ENCODE results near the gene CD248.

CD248 gene

GRCh38 chr11:66293352-66293751 lies 23.5 kb downstream of the CD248 start:
- H3K4me3 ChIP-seq (ENCODE audit: low read depth, low read length) = no peak overlapping the region

GRCh38 chr11:66292543-66293332 lies 24.1 kb downstream of the CD248 start:
- no peak for DNase-seq (ENCODE audit: low read depth)
- H3K4me3 ChIP-seq (ENCODE audit: low read depth, low read length) = no peak overlapping the region

More at GRCh38 chr11:66293352-66293751, 23.5 kb downstream of the CD248 start:
- no peak for DNase-seq (ENCODE audit: low read depth)

- H3K4me3 ChIP-seq (ENCODE audit: low read depth, low read length) = peak within 1 kb of the TSS; percentile 39
- no peak for DNase-seq (ENCODE audit: low read depth)
These were observed 24.9 kb downstream of the CD248 start, which contains the start of gene TMEM151A for GRCh38 chr11:66291706-66292542. Gene TMEM151A, plus strand, starts transcription at chr11:66291894. Its CDS starts 120 bp downstream, at chr11:66292014.

- no peak for DNase-seq (ENCODE audit: low read depth)
- peak overlapping the region; percentile 20 for H3K4me3 ChIP-seq (ENCODE audit: low read depth, low read length)
These were observed 25.5 kb downstream of the CD248 start for GRCh38 chr11:66291303-66291705.

- H3K4me3 ChIP-seq (ENCODE audit: low read depth, low read length) = no peak overlapping the region
- DNase-seq (ENCODE audit: low read depth) = no peak
These were observed 26.6 kb downstream of the CD248 start for GRCh38 chr11:66290330-66290621.

GRCh38 chr11:66289548-66290329 lies 27.1 kb downstream of the CD248 start:
- peak overlapping the region; percentile 85 for H3K4me3 ChIP-seq (ENCODE audit: low read depth, low read length)
- DNase-seq (ENCODE audit: low read depth) = no peak

DNA sequence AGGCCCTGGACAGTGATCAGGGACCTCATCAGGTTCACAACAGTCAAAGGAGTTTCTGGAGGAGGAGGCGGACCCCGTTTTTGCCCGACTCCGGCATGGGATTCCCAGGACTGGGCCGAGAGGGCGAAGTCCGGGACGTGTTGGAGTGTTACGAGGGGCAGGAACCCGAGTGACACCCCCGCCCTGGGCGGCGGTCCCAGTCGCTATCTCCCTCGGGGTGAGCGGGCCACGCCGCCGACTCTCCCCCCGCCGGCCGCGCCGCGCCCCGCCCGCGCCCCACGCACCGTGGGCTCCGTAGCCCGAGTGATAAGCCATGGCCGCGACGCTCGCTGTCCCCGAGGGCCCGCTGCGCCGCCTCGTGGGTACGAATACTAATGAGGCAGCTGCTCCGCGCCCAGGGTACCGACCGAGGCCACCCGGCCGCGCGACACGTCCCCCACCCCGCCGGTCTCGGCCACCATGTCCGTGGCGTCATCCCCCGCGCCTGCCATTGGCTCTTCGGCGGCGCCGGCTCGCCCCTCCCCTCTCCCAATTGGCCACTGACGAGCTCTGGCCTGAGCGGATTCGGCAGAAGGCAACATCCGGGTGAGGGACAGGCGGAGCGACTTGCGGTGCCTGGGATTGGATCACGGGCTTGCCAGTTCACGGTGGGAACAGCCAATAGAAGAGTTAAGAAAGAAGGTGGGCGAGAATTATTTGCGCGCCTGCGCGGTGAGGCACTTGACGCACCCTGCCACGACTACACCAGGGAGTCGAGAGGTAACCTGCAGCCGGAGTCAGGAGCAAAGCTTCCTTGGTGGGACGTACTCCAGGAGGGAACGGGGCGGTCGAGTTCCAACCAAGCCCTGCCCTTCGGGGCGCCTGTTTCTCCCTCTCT lies 27.9 kb downstream of the CD248 start, which contains the start of gene YIF1A:
Gene YIF1A (minus strand): TSS at position 473 of the 877 bp plus-strand sequence. CDS start 158 bp downstream, at position 315.
- H3K4me3 ChIP-seq (ENCODE audit: low read depth, low read length) = peak within 1 kb of the TSS; percentile 85
- DNase-seq (ENCODE audit: low read depth) = peak; percentile 99

- peak overlapping the region; percentile 85 for H3K4me3 ChIP-seq (ENCODE audit: low read depth, low read length)
These were observed 28.8 kb downstream of the CD248 start for GRCh38 chr11:66287889-66288670.

DNA sequence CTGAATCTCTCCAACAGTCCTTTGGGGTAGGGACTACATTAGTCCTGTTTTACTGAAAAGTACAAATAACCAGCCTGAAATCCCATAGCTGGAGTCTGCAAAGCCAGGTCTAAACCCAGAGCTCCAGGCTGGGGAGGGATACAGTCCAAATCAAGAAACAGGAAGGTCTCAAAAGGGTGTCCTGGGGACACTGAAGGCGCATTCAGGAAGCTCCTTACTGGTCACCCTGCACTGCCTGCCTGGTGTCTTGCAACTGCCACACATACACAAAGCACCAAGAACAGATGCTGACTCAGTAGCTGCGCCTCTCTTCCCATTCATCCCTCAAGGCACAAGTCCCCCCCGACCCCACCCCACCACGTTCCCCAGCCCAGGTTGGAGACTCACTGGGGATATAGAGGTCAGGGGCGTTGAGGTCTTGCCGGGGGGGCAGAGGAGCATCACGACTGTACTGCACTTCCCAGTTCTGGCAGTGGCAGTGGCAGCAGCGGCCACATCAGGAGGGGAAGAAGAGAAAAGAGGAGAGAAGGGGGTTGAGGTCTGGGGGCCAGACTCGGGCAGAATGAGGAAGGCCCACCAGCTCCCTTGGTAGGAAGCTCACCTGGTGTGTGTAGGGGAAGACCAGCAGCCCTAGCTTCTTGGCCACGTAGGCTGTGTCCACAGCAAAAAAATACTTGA lies 29.5 kb downstream of the CD248 start:
- peak overlapping the region; percentile 85 for H3K4me3 ChIP-seq (ENCODE audit: low read depth, low read length)
- no peak for DNase-seq (ENCODE audit: low read depth)

More at GRCh38 chr11:66287889-66288670, 28.8 kb downstream of the CD248 start:
- no peak for DNase-seq (ENCODE audit: low read depth)

DNA sequence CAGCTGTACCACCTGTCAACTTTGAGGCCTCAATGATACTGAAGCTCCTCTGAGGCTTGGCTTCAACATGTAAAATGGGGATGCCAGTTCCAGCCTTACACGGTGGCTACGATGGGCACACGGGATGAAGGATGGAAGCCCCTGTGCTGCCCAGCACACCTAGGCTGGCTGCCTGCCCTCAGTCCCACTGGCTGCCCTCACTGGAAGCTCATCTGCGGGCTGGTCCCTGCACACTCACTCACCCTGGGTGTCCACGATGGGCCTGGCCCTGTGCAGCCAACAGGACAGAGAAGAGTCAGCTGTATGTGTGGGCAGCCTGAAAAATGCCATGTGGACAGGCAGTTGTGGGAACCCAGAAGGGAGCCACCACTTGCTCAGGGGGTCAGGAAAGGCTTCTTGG lies 30.1 kb downstream of the CD248 start:
- H3K4me3 ChIP-seq (ENCODE audit: low read depth, low read length) = no peak overlapping the region
- DNase-seq (ENCODE audit: low read depth) = no peak

DNA sequence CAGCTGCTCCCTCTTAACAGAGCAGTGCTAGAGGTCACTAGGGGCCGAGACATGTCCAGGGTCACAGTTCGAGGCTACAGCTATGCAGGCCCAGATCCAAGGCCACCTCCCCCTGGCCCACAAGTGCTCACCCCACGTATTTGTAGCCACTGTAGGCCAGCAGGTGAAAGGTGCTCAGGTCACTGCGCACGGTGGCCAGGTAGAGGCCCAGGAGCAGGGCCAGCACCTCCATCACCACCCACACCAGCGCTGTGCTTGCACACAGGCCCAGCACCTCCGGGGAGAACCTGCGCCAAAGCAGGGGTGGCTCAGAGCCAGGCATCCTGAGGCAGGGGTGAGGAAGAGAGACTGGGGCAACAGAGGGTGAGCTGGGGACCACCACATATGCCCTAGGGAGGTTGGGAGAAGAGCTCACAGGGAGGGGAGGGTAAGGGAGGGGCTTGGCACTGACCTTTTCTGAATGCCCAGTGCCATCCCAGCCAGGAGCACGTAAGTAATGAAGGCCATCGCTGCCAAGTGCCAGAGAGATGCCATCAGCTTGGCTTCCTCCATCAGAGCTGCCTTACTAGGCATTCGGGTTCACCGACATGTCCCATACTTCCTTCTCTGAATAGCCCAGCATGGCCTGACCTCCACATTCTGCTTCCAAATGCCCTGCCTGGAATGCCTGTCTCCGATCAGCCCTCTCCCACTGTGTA lies 31.4 kb downstream of the CD248 start:
- no peak for DNase-seq (ENCODE audit: low read depth)
- H3K4me3 ChIP-seq (ENCODE audit: low read depth, low read length) = no peak overlapping the region

DNA sequence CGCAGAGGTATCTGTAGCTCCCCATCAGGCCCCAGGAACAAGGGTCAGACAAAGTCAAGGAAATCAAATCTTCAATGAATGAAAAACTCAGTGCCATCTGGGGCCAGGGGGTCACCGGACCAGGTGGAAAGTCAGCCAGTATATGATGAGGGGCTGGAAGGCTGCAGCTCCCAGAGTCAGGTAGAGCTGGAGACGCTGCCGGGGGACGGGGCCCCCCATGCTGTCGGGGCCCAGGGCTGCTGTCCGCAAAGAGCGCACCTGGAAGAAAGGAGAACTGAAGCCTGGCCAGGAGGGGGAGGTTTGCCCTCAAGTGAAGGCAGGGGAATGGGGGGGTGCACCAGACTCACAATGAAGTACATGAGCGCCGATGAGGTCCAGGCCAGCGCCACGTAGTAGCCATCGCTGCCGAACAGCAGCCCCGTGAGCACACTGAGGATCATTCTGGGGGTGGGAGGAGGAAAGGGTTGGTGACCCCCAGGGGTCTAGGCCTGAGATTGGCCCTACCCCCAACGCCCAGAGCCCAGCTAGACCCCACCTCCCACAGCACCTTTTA lies 32.2 kb downstream of the CD248 start:
- no peak for DNase-seq (ENCODE audit: low read depth)
- no peak overlapping the region for H3K4me3 ChIP-seq (ENCODE audit: low read depth, low read length)

DNA sequence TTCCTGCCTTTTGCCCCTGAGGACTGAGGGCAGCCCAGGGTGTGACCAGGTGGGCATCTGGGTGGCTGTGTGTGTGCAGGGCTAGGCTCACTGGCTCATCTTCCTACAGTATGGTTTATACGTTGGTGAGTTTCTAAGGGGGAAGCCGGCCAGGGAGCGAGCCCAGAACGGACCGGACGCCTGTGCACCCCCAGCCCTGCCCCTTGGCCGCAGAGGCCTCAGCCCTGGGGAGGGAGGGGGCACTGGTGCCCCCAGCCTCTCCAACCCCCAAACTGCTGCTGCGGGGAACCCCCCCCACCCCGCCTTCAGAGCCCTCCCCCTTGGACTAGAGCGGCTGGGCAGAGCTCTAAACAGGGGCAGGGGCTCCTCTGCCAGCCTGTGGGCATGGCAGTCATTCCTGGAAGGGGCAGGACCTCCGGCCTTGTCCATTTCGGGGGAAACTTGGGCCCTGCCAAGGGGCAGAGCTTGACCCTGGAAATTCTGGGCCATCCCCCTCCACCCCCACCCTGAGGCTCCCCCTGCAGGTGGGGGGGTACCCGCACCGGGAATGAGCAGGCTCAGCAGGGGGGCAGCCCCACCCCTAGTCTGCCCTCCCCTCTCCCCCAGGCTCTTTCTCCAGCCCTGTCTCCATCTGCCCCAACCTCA lies 33.3 kb downstream of the CD248 start:
- no peak for DNase-seq (ENCODE audit: low read depth)
- H3K4me3 ChIP-seq (ENCODE audit: low read depth, low read length) = no peak overlapping the region

- DNase-seq (ENCODE audit: low read depth) = peak; percentile 84
- no peak overlapping the region for H3K4me3 ChIP-seq (ENCODE audit: low read depth, low read length)
These were observed 34.1 kb downstream of the CD248 start for GRCh38 chr11:66282468-66283455.
